Neural progenitor cell (in vitro differentiated cells): Measurements from ENCODE around the gene CARMIL1. TPM values are rescaled to one million over a fixed set of nuclear protein-coding genes. Genes with fewer than 3 reads are reported as not detected.
A peak's percentile ranks its signal among the peaks of the same experiment; 100 is the strongest.

Source experiments
- DNase-seq: peaks from one replicate; pipeline ENCODE4 v3.0.0-alpha.2; 2016; ENCODE audit warnings: low spot score
- H2AFZ ChIP-seq: fragments of 200-600 bp; sonication (generic); replicated peaks from 2 replicates; pipeline ENCODE4 v1.6.1; 2016; ENCODE audit warnings: antibody characterized with exemption
- H3F3A ChIP-seq: fragments of 200-600 bp; sonication (generic); 2 replicates; pipeline ENCODE4 v1.6.1; 2016; ENCODE audit warnings: antibody characterized with exemption, low read depth
- H3K27ac ChIP-seq: fragments of 200-600 bp; sonication (generic); 2 replicates; pipeline ENCODE4 v1.5.1; 2016; ENCODE audit warnings: mild to moderate bottlenecking
- H3K27me3 ChIP-seq: fragments of 200-600 bp; sonication (generic); 2 replicates; pipeline ENCODE4 v1.6.1; 2016; ENCODE audit warnings: mild to moderate bottlenecking, moderate library complexity
- H3K36me3 ChIP-seq: fragments of 200-600 bp; sonication (generic); 2 replicates; pipeline ENCODE4 v1.5.1; 2016
- H3K4me1 ChIP-seq: fragments of 200-600 bp; sonication (generic); 2 replicates; pipeline ENCODE4 v1.6.1; 2016; ENCODE audit warnings: mixed run types
- H3K4me2 ChIP-seq: fragments of 200-600 bp; sonication (generic); 2 replicates; pipeline ENCODE4 v1.6.1; 2016
- H3K4me3 ChIP-seq: fragments of 200-600 bp; sonication (generic); 2 replicates; pipeline ENCODE4 v1.5.1; 2016
- H3K79me2 ChIP-seq: fragments of 200-600 bp; sonication (generic); 2 replicates; pipeline ENCODE4 v1.6.1; 2016; ENCODE audit warnings: low read depth
- H3K9ac ChIP-seq: fragments of 200-600 bp; sonication (generic); 2 replicates; pipeline ENCODE4 v1.6.1; 2016
- H3K9me3 ChIP-seq: fragments of 200-600 bp; sonication (generic); 2 replicates; pipeline ENCODE4 v1.5.1; 2016; ENCODE audit warnings: low read depth
- H4K20me1 ChIP-seq: fragments of 200-600 bp; sonication (generic); 2 replicates; pipeline ENCODE4 v1.6.1; 2016; ENCODE audit warnings: low read depth
- H3K27ac Mint-ChIP-seq: 3 replicates; pipeline ENCODE4 v1.8.0; 2021; ENCODE audit warnings: mixed read lengths
- H3K27me3 Mint-ChIP-seq: 2 replicates; pipeline ENCODE4 v1.8.0; 2022; ENCODE audit warnings: low read depth, mild to moderate bottlenecking, inconsistent platforms, moderate library complexity, mixed read lengths; ENCODE audit not compliant: insufficient read depth
- H3K36me3 Mint-ChIP-seq: 3 replicates; pipeline ENCODE4 v1.8.0; 2021; ENCODE audit warnings: mixed read lengths
- H3K4me1 Mint-ChIP-seq: 3 replicates; pipeline ENCODE4 v1.8.0; 2021; ENCODE audit warnings: mixed read lengths
- H3K4me3 Mint-ChIP-seq: 3 replicates; pipeline ENCODE4 v1.8.0; 2021; ENCODE audit warnings: mild to moderate bottlenecking, moderate library complexity, mixed read lengths
- H3K9me3 Mint-ChIP-seq: 3 replicates; pipeline ENCODE4 v1.8.0; 2020; ENCODE audit warnings: mixed read lengths
- EZH2 ChIP-seq: fragments of 200-600 bp; sonication (generic); IDR thresholded peaks from 2 replicates; pipeline ENCODE4 v1.6.1; 2017; ENCODE audit warnings: antibody characterized with exemption, mild to moderate bottlenecking, moderate library complexity
- EZH2phosphoT487 ChIP-seq: fragments of 200-600 bp; sonication (generic); IDR thresholded peaks from 2 replicates; pipeline ENCODE4 v1.6.1; 2017; ENCODE audit warnings: antibody characterized with exemption
- total RNA-seq: library from RNA; depleted of rRNA; stranded (reverse); fragments of >200 nt; gene quantifications from 2 replicates; pipeline ENCODE4 v1.2.3, GENCODE V29; 2015; ENCODE audit warnings: low replicate concordance
- TF ChIP-seq, protein P1 (sequence below): fragments of 200-600 bp; sonication (generic); IDR thresholded peaks from 2 replicates; pipeline ENCODE4 v1.5.1; 2017; ENCODE audit warnings: antibody characterized with exemption, mild to moderate bottlenecking

The CARMIL1 gene
- total RNA-seq, 1 donor from 2014 or later, result 13.3 TPM

- H3K4me3 Mint-ChIP-seq, result no peak overlapping the region
- H3K27me3 Mint-ChIP-seq, result peaks cover 14% of the 10 kb centered on the region
- Histone ChIP-seq H3K27me3 (peaks cover 90% of the 10 kb centered on the region), H3K9ac (no peak overlapping the region), H3K79me2 (no peaks in the 10 kb centered on the region), H3K4me1 (peaks cover 46% of the 10 kb centered on the region), H3K4me3 (no peak overlapping the region), H3K27ac (no peak overlapping the region), H2AFZ (no peak overlapping the region), H3K9me3 (no peaks in the 10 kb centered on the region), H3K4me2 (no peak overlapping the region), H4K20me1 (peaks cover 14% of the 10 kb centered on the region), H3F3A (peaks cover 25% of the 10 kb centered on the region), H3K36me3 (no peaks in the 10 kb centered on the region)
- H3K4me1 Mint-ChIP-seq, result peaks cover 34% of the 10 kb centered on the region
- H3K9me3 Mint-ChIP-seq, result no peaks in the 10 kb centered on the region
- no peaks in the 10 kb centered on the region for H3K36me3 Mint-ChIP-seq
- TF ChIP-seq, protein P1, sequence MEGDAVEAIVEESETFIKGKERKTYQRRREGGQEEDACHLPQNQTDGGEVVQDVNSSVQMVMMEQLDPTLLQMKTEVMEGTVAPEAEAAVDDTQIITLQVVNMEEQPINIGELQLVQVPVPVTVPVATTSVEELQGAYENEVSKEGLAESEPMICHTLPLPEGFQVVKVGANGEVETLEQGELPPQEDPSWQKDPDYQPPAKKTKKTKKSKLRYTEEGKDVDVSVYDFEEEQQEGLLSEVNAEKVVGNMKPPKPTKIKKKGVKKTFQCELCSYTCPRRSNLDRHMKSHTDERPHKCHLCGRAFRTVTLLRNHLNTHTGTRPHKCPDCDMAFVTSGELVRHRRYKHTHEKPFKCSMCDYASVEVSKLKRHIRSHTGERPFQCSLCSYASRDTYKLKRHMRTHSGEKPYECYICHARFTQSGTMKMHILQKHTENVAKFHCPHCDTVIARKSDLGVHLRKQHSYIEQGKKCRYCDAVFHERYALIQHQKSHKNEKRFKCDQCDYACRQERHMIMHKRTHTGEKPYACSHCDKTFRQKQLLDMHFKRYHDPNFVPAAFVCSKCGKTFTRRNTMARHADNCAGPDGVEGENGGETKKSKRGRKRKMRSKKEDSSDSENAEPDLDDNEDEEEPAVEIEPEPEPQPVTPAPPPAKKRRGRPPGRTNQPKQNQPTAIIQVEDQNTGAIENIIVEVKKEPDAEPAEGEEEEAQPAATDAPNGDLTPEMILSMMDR, result no peak
- TF ChIP-seq EZH2, result no peak
- TF ChIP-seq EZH2phosphoT487, result no peak
- H3K27ac Mint-ChIP-seq, result no peak overlapping the region
- DNase-seq, result peak; percentile 26
Measured at GRCh38 chr6:25637960-25638434, 358.8 kb downstream of the CARMIL1 start.

- Histone ChIP-seq H3K9me3 (no peaks in the 10 kb centered on the region), H3K9ac (no peak overlapping the region), H3K27ac (no peak overlapping the region), H2AFZ (no peak overlapping the region), H3K27me3 (peaks cover 89% of the 10 kb centered on the region), H3K4me3 (no peak overlapping the region), H4K20me1 (peaks cover 14% of the 10 kb centered on the region), H3F3A (peaks cover 22% of the 10 kb centered on the region), H3K4me1 (peaks cover 41% of the 10 kb centered on the region), H3K79me2 (no peaks in the 10 kb centered on the region), H3K4me2 (no peak overlapping the region), H3K36me3 (no peaks in the 10 kb centered on the region)
- Mint-ChIP-seq H3K9me3 (no peaks in the 10 kb centered on the region), H3K27ac (no peak overlapping the region), H3K4me3 (no peak overlapping the region), H3K4me1 (peaks cover 26% of the 10 kb centered on the region), H3K36me3 (no peaks in the 10 kb centered on the region), H3K27me3 (peaks cover 10% of the 10 kb centered on the region)
- DNase-seq, result no peak
- TF ChIP-seq, protein P1, result no peak
- no peak for TF ChIP-seq EZH2
Measured at GRCh38 chr6:25639653-25640052, 360.5 kb downstream of the CARMIL1 start.

DNA sequence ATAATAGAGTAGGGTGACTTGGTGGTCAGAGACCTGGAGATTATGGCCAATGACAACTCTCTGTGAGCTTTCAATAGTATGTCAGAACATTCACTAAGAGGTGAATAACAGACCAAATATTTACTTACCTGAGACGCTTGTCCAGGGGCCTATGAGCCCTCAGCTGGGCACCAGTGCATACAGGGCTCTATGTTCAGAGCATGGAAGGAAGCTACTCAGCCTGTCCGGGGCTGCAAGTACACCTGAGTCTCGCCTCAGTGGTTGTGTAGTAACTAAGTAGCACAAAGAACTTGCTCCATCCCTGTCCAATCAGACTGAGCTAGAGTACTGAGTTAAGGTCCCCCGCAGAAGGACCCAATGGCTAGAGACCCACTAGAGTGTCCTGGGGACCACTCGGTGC, 361.3 kb downstream of the CARMIL1 start:
- no peaks in the 10 kb centered on the region for H3K79me2 ChIP-seq
- H3K27ac Mint-ChIP-seq, result no peak overlapping the region

DNA sequence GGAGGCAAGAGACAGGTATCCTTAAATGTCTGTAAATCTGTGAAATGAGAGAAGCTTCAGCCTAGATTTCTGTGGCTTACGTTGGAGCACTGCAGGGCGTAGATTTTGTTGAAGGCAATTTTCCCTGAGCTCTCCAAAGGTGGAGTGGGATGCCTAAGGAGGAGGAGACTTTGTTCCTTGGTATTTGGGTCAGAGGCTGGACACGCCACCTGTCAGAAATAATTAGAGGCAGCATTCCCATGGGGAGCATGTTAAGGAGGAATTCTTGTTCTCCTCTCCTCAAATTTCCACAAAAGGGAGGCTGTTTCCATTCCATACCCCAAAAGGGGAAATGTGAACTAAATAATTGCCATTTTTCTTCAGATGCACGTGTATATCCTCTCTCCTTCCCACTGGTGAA, 361.7 kb downstream of the CARMIL1 start:
- Histone ChIP-seq H3F3A (peaks cover 10% of the 10 kb centered on the region), H3K27ac (no peak overlapping the region), H3K79me2 (no peaks in the 10 kb centered on the region), H3K9ac (no peak overlapping the region), H3K4me2 (no peak overlapping the region), H4K20me1 (peaks cover 7% of the 10 kb centered on the region), H3K4me1 (peaks cover 33% of the 10 kb centered on the region), H3K9me3 (no peaks in the 10 kb centered on the region), H2AFZ (no peak overlapping the region), H3K4me3 (no peak overlapping the region), H3K27me3 (peaks cover 95% of the 10 kb centered on the region), H3K36me3 (no peaks in the 10 kb centered on the region)
- no peak overlapping the region for H3K4me3 Mint-ChIP-seq
- peaks cover 17% of the 10 kb centered on the region for H3K4me1 Mint-ChIP-seq
- no peaks in the 10 kb centered on the region for H3K36me3 Mint-ChIP-seq
- no peaks in the 10 kb centered on the region for H3K9me3 Mint-ChIP-seq
- DNase-seq, result no peak
- TF ChIP-seq, protein P1, result no peak
- no peak for TF ChIP-seq EZH2phosphoT487
- TF ChIP-seq EZH2, result no peak
- H3K27me3 Mint-ChIP-seq, result peaks cover 10% of the 10 kb centered on the region
- H3K27ac Mint-ChIP-seq, result no peak overlapping the region

More for the DNA sequence above, 361.3 kb downstream of the CARMIL1 start:
- H3K9me3 ChIP-seq, result no peaks in the 10 kb centered on the region
- no peak for DNase-seq
- no peaks in the 10 kb centered on the region for H3K36me3 ChIP-seq
- peaks cover 10% of the 10 kb centered on the region for H4K20me1 ChIP-seq
- no peak overlapping the region for H3K4me2 ChIP-seq
- no peak overlapping the region for H3K9ac ChIP-seq
- Mint-ChIP-seq H3K36me3 (no peaks in the 10 kb centered on the region), H3K27me3 (peaks cover 10% of the 10 kb centered on the region), H3K4me3 (no peak overlapping the region), H3K9me3 (no peaks in the 10 kb centered on the region), H3K4me1 (peaks cover 21% of the 10 kb centered on the region)
- peaks cover 33% of the 10 kb centered on the region for H3K4me1 ChIP-seq
- H3K27me3 ChIP-seq, result peaks cover 90% of the 10 kb centered on the region
- H3F3A ChIP-seq, result peaks cover 14% of the 10 kb centered on the region
- no peak overlapping the region for H3K4me3 ChIP-seq
- no peak overlapping the region for H3K27ac ChIP-seq
- TF ChIP-seq EZH2phosphoT487, result no peak
- H2AFZ ChIP-seq, result no peak overlapping the region
